NCI-H82 treated with DMSO at 0.1 percent for 48 hours (cell line): ENCODE data around the gene CPNE4.

Source experiments
- DNase-seq: peaks from one replicate; lab custom pipeline; 2025; ENCODE audit not compliant: unreplicated experiment; lab: John Stamatoyannopoulos, UW

The CPNE4 gene

GRCh38 chr3:131803113-131803512 is 231.7 kb downstream of the CPNE4 start:
- DNase-seq: no peak

GRCh38 chr3:131802029-131802428 is 232.8 kb downstream of the CPNE4 start:
- DNase-seq: no peak

GRCh38 chr3:131801566-131801965 is 233.2 kb downstream of the CPNE4 start:
- DNase-seq: no peak

GRCh38 chr3:131797776-131798175 is 237.0 kb downstream of the CPNE4 start:
- DNase-seq: no peak

- DNase-seq: no peak
Measured at GRCh38 chr3:131796558-131797198, 238.1 kb downstream of the CPNE4 start.

- no peak for DNase-seq
Measured at GRCh38 chr3:131796111-131796510, 238.7 kb downstream of the CPNE4 start.

- DNase-seq: no peak
Measured at GRCh38 chr3:131795390-131796090, 239.3 kb downstream of the CPNE4 start.

- DNase-seq: peak; percentile 56
Measured at GRCh38 chr3:131794766-131795388, 239.9 kb downstream of the CPNE4 start.

GRCh38 chr3:131793870-131794269 is 240.9 kb downstream of the CPNE4 start:
- no peak for DNase-seq

- DNase-seq: no peak
Measured at GRCh38 chr3:131789188-131789587, 245.6 kb downstream of the CPNE4 start.

- DNase-seq: no peak
Measured at GRCh38 chr3:131786386-131786785, 248.4 kb downstream of the CPNE4 start.

- DNase-seq: peak; percentile 66
Measured at GRCh38 chr3:131782751-131783150, 252.1 kb downstream of the CPNE4 start.

- DNase-seq: no peak
Measured at GRCh38 chr3:131778526-131778925, 256.3 kb downstream of the CPNE4 start.

- no peak for DNase-seq
Measured at GRCh38 chr3:131775650-131776049, 259.2 kb downstream of the CPNE4 start.

GRCh38 chr3:131772269-131773026 is 262.4 kb downstream of the CPNE4 start:
- no peak for DNase-seq

- no peak for DNase-seq
Measured at GRCh38 chr3:131762981-131763564, 271.7 kb downstream of the CPNE4 start.

GRCh38 chr3:131756405-131756804 is 278.4 kb downstream of the CPNE4 start:
- DNase-seq: no peak

GRCh38 chr3:131755380-131755779 is 279.4 kb downstream of the CPNE4 start:
- DNase-seq: no peak

- DNase-seq: no peak
Measured at GRCh38 chr3:131750256-131750655, 284.6 kb downstream of the CPNE4 start.

GRCh38 chr3:131749826-131750225 is 285.0 kb downstream of the CPNE4 start:
- DNase-seq: no peak

GRCh38 chr3:131747466-131747865 is 287.3 kb downstream of the CPNE4 start:
- DNase-seq: no peak
